Neuronal stem cell (in vitro differentiated cells): Measurements from ENCODE around the gene ATRN.

Experiments
- DNase-seq: peaks from one replicate; pipeline ENCODE4 v3.0.0-alpha.2; 2013; ENCODE audit warnings: low spot score
- H2AFZ ChIP-seq: one replicate; pipeline ENCODE4 v1.6.1; 2013; ENCODE audit warnings: mild to moderate bottlenecking, low read length, inconsistent platforms
- H2AK5ac ChIP-seq: 2 replicates; pipeline ENCODE4 v1.6.1; 2013; ENCODE audit warnings: low read depth, mild to moderate bottlenecking, inconsistent platforms, low read length, moderate library complexity, mixed read lengths
- H2BK120ac ChIP-seq: 2 replicates; pipeline ENCODE4 v1.6.1; 2013; ENCODE audit warnings: low read depth, mild to moderate bottlenecking, inconsistent platforms, low read length, moderate library complexity, mixed read lengths
- H2BK12ac ChIP-seq: one replicate; pipeline ENCODE4 v1.6.1; 2013; ENCODE audit warnings: low read length, inconsistent platforms
- H2BK15ac ChIP-seq: 2 replicates; pipeline ENCODE4 v1.6.1; 2013; ENCODE audit warnings: mild to moderate bottlenecking, low read length, inconsistent platforms, mixed read lengths
- H2BK5ac ChIP-seq: one replicate; pipeline ENCODE4 v1.6.1; 2013; ENCODE audit warnings: inconsistent platforms, mild to moderate bottlenecking, low read length, moderate library complexity
- H3K14ac ChIP-seq: one replicate; pipeline ENCODE4 v1.6.1; 2013; ENCODE audit warnings: low read length, inconsistent platforms
- H3K18ac ChIP-seq: 2 replicates; pipeline ENCODE4 v1.6.1; 2013; ENCODE audit warnings: low read length, inconsistent platforms
- H3K23ac ChIP-seq: 2 replicates; pipeline ENCODE4 v1.6.1; 2013; ENCODE audit warnings: low read depth, mild to moderate bottlenecking, mixed read lengths, low read length, inconsistent platforms; ENCODE audit not compliant: poor library complexity
- H3K27ac ChIP-seq: replicated peaks from 3 replicates; pipeline ENCODE4 v1.5.1; 2013; ENCODE audit warnings: low read length, inconsistent platforms
- H3K27me3 ChIP-seq, 3 experiments: 2 replicates each; pipeline ENCODE4 v1.6.1; 2013; ENCODE audit warnings: low read length in 3 of 3, mild to moderate bottlenecking in 2 of 3, inconsistent platforms in 1 of 3, low read depth in 1 of 3, mixed read lengths in 1 of 3, moderate library complexity in 1 of 3; ENCODE audit not compliant: control insufficient read depth in 3 of 3, insufficient read depth in 3 of 3
- H3K36me3 ChIP-seq, 2 donors: replicated peaks in 1 of 2; 2 replicates each; pipeline ENCODE4 v1.6.1; 2013; ENCODE audit warnings: low read length in 2 of 2; ENCODE audit not compliant: control insufficient read depth in 2 of 2, insufficient read depth in 2 of 2
- H3K4ac ChIP-seq: 2 replicates; pipeline ENCODE4 v1.6.1; 2013; ENCODE audit warnings: inconsistent platforms, mild to moderate bottlenecking, low read length, moderate library complexity
- H3K4me1 ChIP-seq, 2 donors: 1 replicate in 1 of 2; 2 replicates in 1 of 2; pipeline ENCODE4 v1.6.1; 2013; ENCODE audit warnings: low read length in 2 of 2, low read depth in 1 of 2; ENCODE audit not compliant: control insufficient read depth in 2 of 2, insufficient read depth in 1 of 2
- H3K4me2 ChIP-seq: one replicate; pipeline ENCODE4 v1.6.1; 2013; ENCODE audit warnings: mild to moderate bottlenecking, low read length, inconsistent platforms; ENCODE audit not compliant: insufficient read depth, poor library complexity, severe bottlenecking
- H3K4me3 ChIP-seq, 2 donors: 2 replicates each; pipeline ENCODE4 v1.5.1; 2013; ENCODE audit warnings: low read length in 2 of 2, mild to moderate bottlenecking in 2 of 2, inconsistent platforms in 1 of 2, moderate library complexity in 1 of 2
- H3K79me1 ChIP-seq: one replicate; pipeline ENCODE4 v1.6.1; 2013; ENCODE audit warnings: low read depth, mild to moderate bottlenecking, inconsistent platforms, low read length, moderate library complexity
- H3K9ac ChIP-seq: one replicate; pipeline ENCODE4 v1.6.1; 2013; ENCODE audit warnings: mild to moderate bottlenecking, low read depth, low read length, inconsistent platforms; ENCODE audit not compliant: poor library complexity
- H3K9me3 ChIP-seq, 2 donors: replicated peaks in 1 of 2; 2 replicates each; pipeline versions ENCODE3 to v1.6.1; 2013; ENCODE audit warnings: low read length in 2 of 2, mild to moderate bottlenecking in 2 of 2, inconsistent platforms in 1 of 2, low read depth in 1 of 2, mixed read lengths in 1 of 2, moderate library complexity in 1 of 2; ENCODE audit not compliant: control insufficient read depth in 2 of 2, insufficient read depth in 1 of 2
- H4K8ac ChIP-seq: one replicate; pipeline ENCODE4 v1.6.1; 2013; ENCODE audit warnings: low read depth, mild to moderate bottlenecking, inconsistent platforms, low read length, moderate library complexity
- H4K91ac ChIP-seq: one replicate; pipeline ENCODE4 v1.6.1; 2013; ENCODE audit warnings: low read length, low read depth, mild to moderate bottlenecking, inconsistent platforms; ENCODE audit not compliant: poor library complexity
- WGBS, 2 donors: extraction: QIAGEN DNeasy Blood & Tissue Kit; methylation state at CpG; one replicate each; pipeline ENCODE4 v1.1.7; 2013; ENCODE audit warnings: missing lambda C conversion rate in 2 of 2, mixed read lengths in 1 of 2; ENCODE audit not compliant: insufficient read length in 2 of 2, insufficient replicate concordance in 1 of 2; ENCODE audit errors: extremely low coverage in 2 of 2; 5-methylcytosine and 5-hydroxymethylcytosine counted together

ATRN gene

GRCh38 chr20:3630429-3630828, 159.6 kb downstream of the ATRN start:
- H4K8ac ChIP-seq = no peak overlapping the region
- H3K9me3 ChIP-seq = peaks cover 0 to 8% of the 10 kb centered on the region in 2 donors
- H3K4ac ChIP-seq = no peak overlapping the region
- no peaks in the 10 kb centered on the region for H3K79me1 ChIP-seq
- H3K18ac ChIP-seq = no peak overlapping the region
- H3K4me2 ChIP-seq = no peak overlapping the region
- no peak overlapping the region for H2BK120ac ChIP-seq
- no peak overlapping the region for H3K4me3 ChIP-seq
- H3K14ac ChIP-seq = no peak overlapping the region
- DNase-seq = no peak
- no peak overlapping the region for H2BK15ac ChIP-seq
- no peak overlapping the region for H4K91ac ChIP-seq
- H3K27me3 ChIP-seq = no peaks in the 10 kb centered on the region
- H3K4me1 ChIP-seq = peaks cover 0 to 3% of the 10 kb centered on the region in 2 donors
- H2AK5ac ChIP-seq = no peak overlapping the region
- H3K23ac ChIP-seq = no peak overlapping the region
- H3K9ac ChIP-seq = no peak overlapping the region
- H2BK12ac ChIP-seq = no peak overlapping the region
- no CpG with 5 or more reads among the region's 8 CpGs for WGBS, 2 donors
- no peak overlapping the region for H2BK5ac ChIP-seq
- no peak overlapping the region for H3K27ac ChIP-seq
- H2AFZ ChIP-seq = no peak overlapping the region
- H3K36me3 ChIP-seq = peaks cover 2 to 4% of the 10 kb centered on the region in 2 donors

GRCh38 chr20:3631534-3631933, 160.7 kb downstream of the ATRN start:
- Histone ChIP-seq H2BK15ac (no peak overlapping the region), H3K23ac (no peak overlapping the region), H3K9ac (no peak overlapping the region), H3K27ac (no peak overlapping the region), H3K27me3 (no peaks in the 10 kb centered on the region), H3K4me3 (no peak overlapping the region), H4K91ac (no peak overlapping the region), H3K79me1 (no peaks in the 10 kb centered on the region), H3K9me3 (peaks cover 0 to 8% of the 10 kb centered on the region in 2 donors), H3K36me3 (peaks cover 2 to 4% of the 10 kb centered on the region in 2 donors), H4K8ac (no peak overlapping the region), H3K4ac (no peak overlapping the region), H2AK5ac (no peak overlapping the region), H3K4me1 (peaks cover 0 to 3% of the 10 kb centered on the region in 2 donors), H2BK12ac (no peak overlapping the region), H3K14ac (no peak overlapping the region), H3K4me2 (no peak overlapping the region), H2BK5ac (no peak overlapping the region), H2BK120ac (no peak overlapping the region), H3K18ac (no peak overlapping the region), H2AFZ (no peak overlapping the region)
- no CpG with 5 or more reads among the region's 5 CpGs for WGBS, 2 donors
- no peak for DNase-seq

- Histone ChIP-seq H2AFZ (no peak overlapping the region), H2BK5ac (peak overlapping the region; percentile 76), H2AK5ac (no peak overlapping the region), H2BK15ac (no peak overlapping the region), H3K36me3 (peaks cover 2 to 4% of the 10 kb centered on the region in 2 donors), H3K27me3 (no peaks in the 10 kb centered on the region), H3K4me2 (no peak overlapping the region), H3K4ac (no peak overlapping the region), H3K23ac (no peak overlapping the region), H3K9me3 (peaks cover 0 to 8% of the 10 kb centered on the region in 2 donors), H3K18ac (no peak overlapping the region), H4K91ac (peak overlapping the region; percentile 86), H3K4me1 (peaks cover 0 to 3% of the 10 kb centered on the region in 2 donors), H3K9ac (no peak overlapping the region), H3K27ac (no peak overlapping the region), H4K8ac (no peak overlapping the region), H3K4me3 (no peak overlapping the region), H2BK120ac (no peak overlapping the region), H3K14ac (no peak overlapping the region), H3K79me1 (no peaks in the 10 kb centered on the region), H2BK12ac (no peak overlapping the region)
- no peak for DNase-seq
- no CpG with 5 or more reads among the region's 7 CpGs for WGBS, 2 donors
Observed at GRCh38 chr20:3632311-3633004, 161.6 kb downstream of the ATRN start.

GRCh38 chr20:3633913-3634478, 163.2 kb downstream of the ATRN start:
- no peak overlapping the region for H3K18ac ChIP-seq
- H2AFZ ChIP-seq = no peak overlapping the region
- H3K4ac ChIP-seq = no peak overlapping the region
- no peak overlapping the region for H3K23ac ChIP-seq
- no peak overlapping the region for H2BK120ac ChIP-seq
- no peak overlapping the region for H3K4me2 ChIP-seq
- H3K9ac ChIP-seq = no peak overlapping the region
- H4K8ac ChIP-seq = no peak overlapping the region
- no peak overlapping the region for H3K14ac ChIP-seq
- no peak overlapping the region for H2BK5ac ChIP-seq
- peaks cover 0 to 6% of the 10 kb centered on the region in 2 donors for H3K9me3 ChIP-seq
- H3K36me3 ChIP-seq = peaks cover 0 to 2% of the 10 kb centered on the region in 2 donors
- H2BK12ac ChIP-seq = no peak overlapping the region
- no peaks in the 10 kb centered on the region for H3K27me3 ChIP-seq
- no peak overlapping the region for H3K4me3 ChIP-seq
- peaks cover 0 to 3% of the 10 kb centered on the region in 2 donors for H3K4me1 ChIP-seq
- no peak overlapping the region for H4K91ac ChIP-seq
- H3K79me1 ChIP-seq = no peaks in the 10 kb centered on the region
- no peak overlapping the region for H3K27ac ChIP-seq
- no CpG with 5 or more reads among the region's 6 CpGs for WGBS, 2 donors
- no peak overlapping the region for H2BK15ac ChIP-seq
- DNase-seq = no peak
- H2AK5ac ChIP-seq = no peak overlapping the region
